Measurements from ENCODE around the gene OR10H5.

OR10H5 gene

GRCh38 chr19:15850385-15850784, 62.9 kb downstream of the OR10H5 start:
- Histone ChIP-seq H3K4me2 (ENCODE audit: insufficient read depth, low read length) (no peak overlapping the region), H3K9ac (ENCODE audit: low read depth, low read length) (no peak overlapping the region), H3K27ac (ENCODE audit: low read length) (no peak overlapping the region), H2AFZ (ENCODE audit: low read depth, low read length) (no peak overlapping the region), H3K79me2 (ENCODE audit: insufficient read depth, low read length) (no peaks in the 10 kb centered on the region), H3K9me3 (ENCODE audit: insufficient read depth, low read length, severe bottlenecking) (no peaks in the 10 kb centered on the region), H3K27me3 (ENCODE audit: insufficient read depth, low read length, poor library complexity) (no peaks in the 10 kb centered on the region), H4K20me1 (ENCODE audit: insufficient read depth, low read length) (no peaks in the 10 kb centered on the region), H3K36me3 (ENCODE audit: insufficient read depth, low read length) (no peaks in the 10 kb centered on the region), H3K4me1 (ENCODE audit: insufficient read depth, low read length) (no peaks in the 10 kb centered on the region), H3K4me3 (ENCODE audit: low read depth in 1 of 2, low read length in 2 of 2) (no peak overlapping the region)
- DNase-seq (no peak), ATAC-seq (ENCODE audit: insufficient read depth, low read depth) (no peak)
- TF ChIP-seq EZH2 (IDR thresholded peaks at IDR 0.05; ENCODE audit: borderline replicate concordance, low read depth, low read length, severe bottlenecking) (no peak), CTCF (IDR thresholded peaks at IDR 0.05; ENCODE audit: borderline replicate concordance, extremely low read depth, low read length, poor library complexity, severe bottlenecking) (no peak)

Measured in DND-41 (cell line).